OCI-LY3 (cell line): ENCODE measurements around the gene PLPPR1.

Source experiments
- H2AFZ ChIP-seq: fragments of 200-600, 300-600 bp; shearing (Covaris generic); 2 replicates; pipeline ENCODE4 v1.6.0; 2014; ENCODE audit warnings: antibody characterized with exemption, low read depth, low read length
- H3K27ac ChIP-seq: fragments of 200-600, 300-600 bp; sonication (generic); 2 replicates; pipeline ENCODE4 v1.5.1; 2014; ENCODE audit warnings: mild to moderate bottlenecking, low read length, moderate library complexity, mixed read lengths
- H3K27me3 ChIP-seq: fragments of 200-600, 300-600 bp; sonication (generic); 2 replicates; pipeline ENCODE4 v1.6.1; 2014; ENCODE audit warnings: low read depth, low read length, mixed read lengths
- H3K36me3 ChIP-seq: fragments of 200-600, 300-600 bp; sonication (generic); replicated peaks from 2 replicates; pipeline ENCODE3; 2014; ENCODE audit warnings: low read depth, low read length, mixed read lengths
- H3K4me1 ChIP-seq: fragments of 300-600, 200-600 bp; sonication (generic); 2 replicates; pipeline ENCODE4 v1.6.1; 2014; ENCODE audit warnings: low read length, mixed read lengths
- H3K4me2 ChIP-seq: fragments of 200-600, 300-600 bp; sonication (generic); 2 replicates; pipeline ENCODE4 v1.6.1; 2014; ENCODE audit warnings: low read length, mixed read lengths
- H3K4me3 ChIP-seq: fragments of 300-600, 200-600 bp; sonication (generic); 2 replicates; pipeline ENCODE4 v1.5.1; 2014; ENCODE audit warnings: antibody characterized with exemption, mild to moderate bottlenecking, low read length, moderate library complexity
- H3K79me2 ChIP-seq: fragments of 300-600, 200-600 bp; shearing (Covaris generic); 2 replicates; pipeline ENCODE4 v1.6.1; 2014; ENCODE audit warnings: mild to moderate bottlenecking, low read length, mixed read lengths
- H3K9ac ChIP-seq: fragments of 300-600, 200-600 bp; shearing (Covaris generic); 2 replicates; pipeline ENCODE4 v1.6.0; 2014; ENCODE audit warnings: mild to moderate bottlenecking, low read length, moderate library complexity
- H3K9me3 ChIP-seq: fragments of 200-600, 300-600 bp; shearing (Covaris generic); 2 replicates; pipeline ENCODE4 v1.6.1; 2014; ENCODE audit warnings: low read length, mixed read lengths; ENCODE audit not compliant: insufficient read depth
- H4K20me1 ChIP-seq: fragments of 200-600, 300-600 bp; sonication (generic); 2 replicates; pipeline ENCODE4 v1.6.1; 2016; ENCODE audit warnings: low read length, mixed read lengths; ENCODE audit not compliant: insufficient read depth
- EZH2phosphoT487 ChIP-seq: fragments of 200-600 bp; shearing (Covaris generic); IDR thresholded peaks from 2 replicates; pipeline ENCODE4 v1.6.1; 2018; ENCODE audit warnings: antibody characterized with exemption, mixed run types, low read depth
- TF ChIP-seq, protein P1 (sequence below): fragments of 200-600, 300-600 bp; sonication (generic); IDR thresholded peaks from 2 replicates; pipeline ENCODE4 v1.5.1; 2014; ENCODE audit warnings: antibody characterized with exemption, low read length, low read depth

The PLPPR1 gene

DNA sequence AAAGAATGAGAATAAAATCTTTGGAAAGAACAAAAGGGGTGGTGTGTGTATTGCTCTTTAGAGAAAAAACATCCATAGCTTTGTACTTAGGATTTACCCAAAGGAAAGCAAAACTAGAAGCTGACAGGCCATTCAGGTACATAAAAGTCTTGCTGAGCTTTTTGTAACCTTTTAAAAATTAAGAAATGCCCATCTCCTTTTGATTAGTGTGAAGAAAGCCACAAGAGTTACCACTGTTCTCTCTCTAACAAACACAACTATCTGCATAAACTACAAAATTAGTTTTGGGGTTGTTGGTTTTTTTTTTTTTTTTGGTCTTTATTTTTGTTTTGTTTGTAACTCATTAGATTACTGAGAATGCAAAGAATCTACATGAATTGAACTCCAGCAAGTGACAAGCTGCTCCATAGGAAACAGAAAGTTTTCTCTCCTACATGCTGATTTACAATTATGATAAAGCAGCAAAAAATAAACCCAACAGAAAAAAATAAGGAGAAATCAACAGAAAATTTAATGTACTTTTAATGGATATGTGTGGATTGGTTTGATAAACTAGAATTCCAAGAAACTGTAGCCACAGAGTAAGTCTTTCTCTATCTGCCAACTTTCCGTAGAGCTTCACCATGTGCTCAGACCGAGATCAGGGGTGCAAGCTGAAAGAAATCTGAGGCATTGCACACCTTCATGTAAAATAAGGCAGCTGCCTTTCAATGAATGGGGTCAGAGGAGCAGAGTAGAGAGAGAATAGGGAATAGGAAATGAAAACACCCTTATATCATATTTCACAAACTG is 344.0 kb downstream of the PLPPR1 start:
- Histone ChIP-seq H3K4me3 (no peak overlapping the region), H3K36me3 (no peaks in the 10 kb centered on the region), H3K79me2 (no peaks in the 10 kb centered on the region), H3K9ac (no peak overlapping the region), H3K4me2 (no peak overlapping the region), H3K9me3 (no peaks in the 10 kb centered on the region), H2AFZ (no peak overlapping the region), H3K27me3 (no peaks in the 10 kb centered on the region), H4K20me1 (no peaks in the 10 kb centered on the region), H3K27ac (no peak overlapping the region), H3K4me1 (no peaks in the 10 kb centered on the region)
- TF ChIP-seq, protein P1, sequence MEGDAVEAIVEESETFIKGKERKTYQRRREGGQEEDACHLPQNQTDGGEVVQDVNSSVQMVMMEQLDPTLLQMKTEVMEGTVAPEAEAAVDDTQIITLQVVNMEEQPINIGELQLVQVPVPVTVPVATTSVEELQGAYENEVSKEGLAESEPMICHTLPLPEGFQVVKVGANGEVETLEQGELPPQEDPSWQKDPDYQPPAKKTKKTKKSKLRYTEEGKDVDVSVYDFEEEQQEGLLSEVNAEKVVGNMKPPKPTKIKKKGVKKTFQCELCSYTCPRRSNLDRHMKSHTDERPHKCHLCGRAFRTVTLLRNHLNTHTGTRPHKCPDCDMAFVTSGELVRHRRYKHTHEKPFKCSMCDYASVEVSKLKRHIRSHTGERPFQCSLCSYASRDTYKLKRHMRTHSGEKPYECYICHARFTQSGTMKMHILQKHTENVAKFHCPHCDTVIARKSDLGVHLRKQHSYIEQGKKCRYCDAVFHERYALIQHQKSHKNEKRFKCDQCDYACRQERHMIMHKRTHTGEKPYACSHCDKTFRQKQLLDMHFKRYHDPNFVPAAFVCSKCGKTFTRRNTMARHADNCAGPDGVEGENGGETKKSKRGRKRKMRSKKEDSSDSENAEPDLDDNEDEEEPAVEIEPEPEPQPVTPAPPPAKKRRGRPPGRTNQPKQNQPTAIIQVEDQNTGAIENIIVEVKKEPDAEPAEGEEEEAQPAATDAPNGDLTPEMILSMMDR: no peak
- no peak for TF ChIP-seq EZH2phosphoT487
